Superior temporal gyrus (tissue), 1 donor: ENCODE data around the gene DLX5.
A peak's percentile ranks its signal among the peaks of the same experiment; 100 is the strongest.
"Not testable (repeated sequence)": the region's sequence is repeated elsewhere in the genome, so short reads cannot be mapped to it uniquely, and the experiment has no call there.

Experiments used
- DNase-seq: peaks from one replicate; pipeline ENCODE4 v3.0.0-alpha.2; 2016; ENCODE audit errors: extremely low spot score

The DLX5 gene

DNA sequence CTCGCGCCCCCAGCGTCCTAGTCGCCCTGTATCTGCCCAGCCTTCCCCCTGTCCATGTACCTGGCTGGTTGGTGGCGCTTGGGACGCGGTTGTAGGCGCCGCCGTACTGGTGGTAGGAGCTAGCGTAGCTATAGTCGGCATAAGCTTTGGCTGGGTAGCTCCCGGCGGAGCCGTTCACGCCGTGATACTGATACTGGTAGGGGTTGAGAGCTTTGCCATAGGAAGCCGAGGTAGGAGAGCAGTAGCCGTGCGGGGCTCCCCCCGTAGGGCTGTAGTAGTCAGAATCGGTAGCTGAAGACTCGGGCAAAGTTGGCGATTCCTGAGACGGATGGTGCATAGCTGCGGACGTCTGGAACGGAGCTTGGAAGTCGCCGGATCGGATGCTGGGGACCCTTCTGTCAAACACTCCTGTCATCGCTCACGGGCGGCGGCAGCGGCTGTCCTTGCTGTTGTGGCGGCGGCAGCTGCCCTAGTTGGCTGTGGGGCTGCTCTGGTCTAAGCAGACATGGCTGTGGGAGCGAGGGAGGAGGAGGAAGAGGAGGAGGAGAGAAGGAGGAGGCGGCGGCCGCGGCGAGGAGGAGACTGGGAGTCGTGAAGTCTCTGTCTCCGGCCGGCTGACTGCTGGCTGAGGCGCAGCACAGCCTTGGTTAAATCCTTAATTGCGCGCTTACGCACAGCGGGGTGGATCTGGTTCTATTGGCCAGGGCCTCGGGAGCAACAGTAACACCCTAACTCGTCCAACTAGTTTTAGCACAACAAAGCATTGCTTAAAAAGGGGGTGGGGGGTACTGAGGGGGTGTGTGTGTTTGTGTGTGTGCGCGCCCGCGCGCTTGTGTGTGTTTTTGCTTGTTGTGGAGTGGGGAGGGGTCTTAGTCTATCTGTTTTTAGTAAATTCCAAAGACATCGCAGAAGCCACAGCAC, at the start of gene DLX5:
Gene DLX5, minus strand, starts transcription at position 623 of the 921 bp plus-strand sequence. Its CDS starts 208 bp downstream, at position 415.
- no peak for DNase-seq

DNA sequence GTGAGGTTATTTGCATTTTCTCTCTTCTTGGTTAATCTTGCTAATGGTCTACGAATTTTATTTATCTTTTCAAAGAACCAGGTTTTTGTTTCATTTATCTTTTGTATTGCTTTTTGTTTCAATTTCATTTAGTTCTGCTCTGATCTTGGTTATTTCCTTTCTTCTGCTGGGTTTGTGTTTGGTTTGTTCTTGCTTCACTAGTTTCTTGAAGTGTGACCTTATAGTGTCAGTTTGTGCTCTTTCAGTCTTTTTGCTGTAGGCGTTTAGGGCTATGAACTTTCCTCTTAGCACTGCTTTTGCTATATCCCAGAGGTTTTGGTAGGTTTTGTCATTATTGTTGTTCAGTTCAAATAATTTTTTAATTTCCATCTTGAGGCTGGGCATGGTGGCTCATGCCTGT, 47.4 kb upstream of the DLX5 start:
- not testable (repeated sequence) for DNase-seq

DNA sequence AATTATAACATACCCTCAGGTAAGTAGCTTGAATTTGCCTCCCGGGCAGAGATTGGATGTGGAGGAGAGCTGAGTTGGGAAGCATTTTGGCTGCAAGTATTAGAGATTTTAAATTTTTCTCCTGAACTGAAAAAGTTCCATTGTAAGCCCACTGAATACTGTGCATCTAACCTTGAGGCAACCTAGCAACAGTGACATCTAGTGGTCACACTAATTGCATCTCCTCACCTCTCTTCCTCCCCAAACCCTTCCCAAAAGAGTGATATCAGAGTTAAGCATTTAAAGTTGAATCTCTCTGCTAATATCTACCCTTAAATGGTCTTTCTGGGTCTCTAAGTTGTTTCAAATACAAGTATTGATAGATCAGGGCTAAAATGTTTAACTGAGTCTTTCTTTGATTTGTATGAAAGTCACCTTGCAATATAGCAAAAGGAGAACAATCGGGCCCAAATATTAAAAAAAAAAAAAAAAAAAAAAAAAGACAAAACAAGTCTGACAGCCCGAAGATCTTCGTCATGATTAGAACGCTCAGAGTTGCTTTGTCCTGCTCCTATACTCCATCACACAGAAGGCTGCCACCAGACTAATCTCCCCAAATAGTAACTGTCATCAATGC, 40.4 kb upstream of the DLX5 start:
- DNase-seq, result peak; percentile 76

DNA sequence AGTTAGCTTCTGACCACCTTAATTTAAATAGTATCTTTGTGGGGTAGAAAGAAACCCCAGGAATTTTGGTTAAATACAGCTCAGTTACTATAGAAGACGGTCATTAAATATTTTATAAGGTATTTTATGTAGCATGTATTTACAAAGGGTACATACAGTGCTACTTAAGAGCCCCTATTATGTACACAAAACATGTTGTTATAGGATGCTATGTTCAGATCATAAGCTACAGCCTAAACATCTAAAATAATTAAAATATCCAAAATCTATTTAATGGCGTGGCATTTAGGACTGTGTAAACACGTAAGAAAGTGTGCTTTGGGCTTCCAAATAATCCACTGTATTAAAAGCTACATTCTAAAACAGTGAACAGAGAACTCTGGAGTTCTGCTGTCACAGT, 39.4 kb upstream of the DLX5 start:
- no peak for DNase-seq

GRCh38 chr7:97043281-97043680, 18.6 kb upstream of the DLX5 start:
- DNase-seq, result no peak

GRCh38 chr7:97039374-97040065, 14.9 kb upstream of the DLX5 start:
- no peak for DNase-seq

DNA sequence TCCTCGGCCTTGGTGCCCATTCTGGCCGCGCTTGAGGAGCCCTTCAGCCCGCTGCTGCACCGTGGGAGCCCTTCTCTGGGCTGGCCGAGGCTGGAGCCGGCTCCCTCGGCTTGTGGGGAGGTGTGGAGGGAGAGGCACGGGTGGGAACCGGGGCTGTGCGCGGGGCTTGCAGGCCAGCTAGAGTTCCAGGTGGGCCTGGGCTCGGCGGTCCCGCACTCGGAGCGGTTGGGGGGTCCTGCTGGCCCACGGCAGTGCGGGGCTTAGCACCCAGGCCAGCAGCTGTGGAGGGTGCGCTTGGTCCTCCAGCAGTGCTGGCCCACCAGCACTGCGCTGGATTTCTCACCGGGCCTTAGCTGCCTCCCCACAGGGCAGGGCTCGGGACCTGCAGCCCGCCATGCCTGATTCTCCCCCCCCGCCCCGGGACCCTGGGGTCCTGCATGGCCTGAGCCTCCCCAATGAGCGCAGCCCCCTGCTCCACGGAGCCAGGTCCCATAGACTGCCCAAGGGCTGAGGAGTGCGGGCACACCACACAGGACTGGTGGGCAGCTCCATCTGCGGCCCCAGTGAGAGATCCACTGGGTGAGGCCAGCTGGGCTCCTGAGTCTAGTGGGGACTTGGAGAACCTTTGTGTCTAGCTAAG, 9.7 kb upstream of the DLX5 start:
- DNase-seq, result not testable (repeated sequence)

GRCh38 chr7:97027427-97028234, 3.0 kb upstream of the DLX5 start:
- peak; percentile 94 for DNase-seq

DNA sequence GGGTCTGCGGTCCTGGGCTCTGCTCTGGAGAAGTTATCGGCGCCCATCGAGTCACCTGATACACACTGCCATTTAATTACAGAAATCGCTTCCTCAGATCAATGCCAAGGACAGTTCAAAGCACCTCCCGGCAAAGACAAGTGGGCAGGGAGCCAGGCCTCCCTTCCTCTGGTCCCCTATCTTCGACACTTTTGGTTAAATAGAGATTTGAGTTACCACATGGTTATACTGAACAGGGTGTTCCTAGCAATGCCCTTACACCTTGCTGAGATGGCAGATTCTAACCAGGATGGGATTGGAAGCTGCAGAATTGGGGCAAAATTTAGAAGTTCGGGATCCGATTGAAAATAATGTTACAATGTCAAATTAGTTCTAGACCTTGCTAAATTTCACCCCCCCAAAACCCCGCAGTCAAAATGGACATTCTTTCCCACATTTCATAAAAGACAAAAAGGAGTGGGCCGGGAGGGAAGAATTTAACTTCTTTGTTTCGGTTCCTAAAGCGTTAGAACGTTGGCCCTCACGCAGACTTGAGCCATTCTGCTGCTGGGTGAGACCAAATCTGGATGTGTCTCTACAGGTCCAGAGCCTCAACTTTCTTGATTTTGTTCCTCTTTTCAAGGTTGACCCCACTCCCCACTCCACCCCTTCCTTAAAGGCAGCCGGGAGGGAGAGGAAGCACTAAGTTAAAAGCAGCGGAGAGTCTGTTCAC, 2.2 kb upstream of the DLX5 start:
- peak; percentile 37 for DNase-seq

DNA sequence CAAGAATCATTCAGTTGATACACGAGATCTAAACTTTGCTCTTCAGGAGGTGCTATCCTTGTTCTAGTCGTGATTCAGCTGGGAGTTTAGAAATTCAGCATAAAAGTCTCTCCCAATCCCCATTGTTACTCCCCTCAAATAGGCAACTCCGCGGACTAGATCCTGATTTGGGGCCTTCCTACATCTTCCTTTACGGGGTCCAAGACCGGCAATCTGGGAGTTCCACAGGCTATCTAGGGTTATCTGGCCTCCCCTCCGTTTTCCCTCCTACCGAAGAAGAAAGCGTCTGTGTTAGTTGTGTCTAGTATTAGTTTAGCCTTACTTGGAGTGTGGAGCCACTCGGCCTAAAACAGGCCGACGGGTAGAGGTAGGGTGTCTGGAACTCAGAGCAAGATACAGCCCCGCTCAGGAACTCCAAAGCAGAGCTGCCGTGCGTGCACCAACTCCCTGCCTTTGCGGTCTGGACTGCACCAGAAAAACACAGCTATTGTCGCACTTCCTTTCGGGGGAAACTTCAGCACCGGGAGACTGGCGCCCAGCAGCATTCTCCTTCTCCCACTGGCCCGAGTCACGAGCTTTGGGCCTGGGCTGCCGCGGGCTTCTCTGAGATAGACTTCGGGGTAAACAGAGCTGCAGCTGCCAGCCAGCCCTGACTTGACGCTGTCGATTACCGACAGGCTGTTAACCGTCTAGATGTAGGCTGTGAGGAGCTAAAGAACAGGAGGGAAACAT, 1.5 kb upstream of the DLX5 start:
- no peak for DNase-seq

- DNase-seq, result no peak
These were observed 484 bp upstream of the DLX5 start for GRCh38 chr7:97025130-97025499.

DNA sequence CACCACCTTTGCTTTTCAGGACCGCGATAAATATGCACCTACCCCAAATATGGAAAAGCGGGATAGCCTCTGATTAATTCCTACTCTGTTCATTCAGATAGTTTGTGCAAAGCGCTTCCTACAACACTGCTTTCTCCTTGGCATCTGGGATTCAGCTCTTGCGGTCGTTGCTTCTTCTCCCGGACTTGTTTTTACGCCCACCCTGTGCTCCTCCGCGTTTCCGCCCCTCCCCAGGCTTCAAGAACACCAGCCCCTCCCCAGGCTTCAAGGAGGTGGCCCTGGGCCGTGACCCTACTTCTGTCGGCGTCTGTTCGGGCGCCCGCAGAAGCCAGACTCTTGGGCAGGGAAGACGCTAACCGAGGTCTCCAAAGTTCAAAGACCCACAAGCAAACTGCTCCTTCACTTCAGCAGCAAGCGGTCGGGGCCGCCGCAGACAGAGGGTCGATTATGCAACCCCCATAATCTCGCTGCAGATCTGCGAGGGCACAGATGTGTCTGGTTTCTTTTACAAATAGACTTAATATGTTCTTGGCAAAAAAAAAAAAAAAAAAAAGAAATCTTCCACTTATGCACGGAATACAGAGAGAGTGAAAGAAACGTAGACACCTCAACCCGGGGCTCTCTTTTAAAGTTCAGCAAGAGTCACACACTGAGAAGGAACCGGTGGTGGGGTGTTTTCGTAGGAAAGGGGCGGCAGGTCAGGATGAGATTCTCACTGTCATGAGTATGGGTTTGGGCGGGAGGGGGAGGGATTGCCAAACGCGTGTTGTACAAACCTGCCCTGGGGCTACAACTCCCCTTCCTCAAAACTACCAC, 1.9 kb downstream of the DLX5 start:
- DNase-seq, result peak; percentile 14

DNA sequence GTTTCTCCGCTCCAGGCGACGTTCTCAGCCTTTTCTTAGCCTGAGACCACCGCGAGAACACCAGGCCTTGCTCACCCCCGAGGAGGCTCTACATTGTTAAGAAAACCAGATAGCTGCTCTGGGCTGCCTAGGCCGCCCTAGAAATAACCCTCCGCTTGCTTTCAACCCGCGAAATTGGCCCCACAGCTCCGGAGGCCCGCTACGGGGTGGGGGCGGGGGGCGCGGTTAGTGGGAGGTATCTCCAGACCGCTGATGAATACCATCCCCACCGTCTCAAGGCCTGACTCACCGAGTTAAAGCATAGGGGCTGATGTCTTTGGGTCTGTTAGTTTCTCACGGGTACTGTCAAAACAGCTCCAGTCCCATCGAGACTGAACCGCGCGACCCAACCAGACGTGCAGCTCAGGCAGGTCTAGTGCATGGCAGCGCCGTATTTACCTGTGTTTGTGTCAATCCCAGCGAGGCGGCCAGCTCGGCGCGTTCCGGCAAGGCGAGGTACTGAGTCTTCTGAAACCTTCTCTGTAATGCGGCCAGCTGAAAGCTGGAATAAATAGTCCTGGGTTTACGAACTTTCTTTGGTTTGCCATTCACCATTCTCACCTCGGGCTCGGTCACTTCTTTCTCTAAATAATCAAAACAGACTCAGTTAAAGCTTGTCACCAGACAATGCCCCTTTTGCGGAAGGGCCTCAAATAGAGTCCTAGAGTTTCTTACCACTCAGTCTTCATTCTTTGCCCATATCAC, 2.7 kb downstream of the DLX5 start:
- peak; percentile 4 for DNase-seq

GRCh38 chr7:97020996-97021746, 3.5 kb downstream of the DLX5 start:
- peak; percentile 4 for DNase-seq

DNA sequence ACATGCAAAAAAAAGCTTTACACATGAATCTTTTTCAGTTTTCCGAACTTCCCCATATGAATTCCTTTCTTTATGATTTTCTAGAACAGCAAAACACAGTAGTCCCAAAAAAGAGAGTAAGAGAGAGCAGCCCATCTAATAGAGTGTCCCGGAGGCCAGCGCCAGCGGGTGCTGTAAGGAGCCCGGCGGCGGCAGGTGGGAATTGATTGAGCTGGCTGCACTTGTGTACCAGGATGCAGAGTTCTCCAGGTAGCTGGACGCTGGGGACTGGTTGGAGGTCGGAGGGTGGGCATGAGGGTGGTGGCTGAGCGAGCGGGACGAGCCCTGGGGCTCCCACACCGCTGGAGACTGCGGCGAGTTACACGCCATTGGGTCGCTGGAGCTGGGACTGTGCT, 4.0 kb downstream of the DLX5 start:
- no peak for DNase-seq

- DNase-seq, result no peak
These were observed 4.9 kb downstream of the DLX5 start for GRCh38 chr7:97019710-97020225.

GRCh38 chr7:97018791-97019531, 5.7 kb downstream of the DLX5 start:
- DNase-seq, result no peak
